ENCODE results near the gene C12orf43. TPM values are rescaled to one million over a fixed set of nuclear protein-coding genes. Genes with fewer than 3 reads are reported as not detected.
"Not testable (repeated sequence)": the region's sequence is repeated elsewhere in the genome, so short reads cannot be mapped to it uniquely, and the experiment has no call there.

Gene C12orf43
- total RNA-seq = 12.4 TPM

DNA sequence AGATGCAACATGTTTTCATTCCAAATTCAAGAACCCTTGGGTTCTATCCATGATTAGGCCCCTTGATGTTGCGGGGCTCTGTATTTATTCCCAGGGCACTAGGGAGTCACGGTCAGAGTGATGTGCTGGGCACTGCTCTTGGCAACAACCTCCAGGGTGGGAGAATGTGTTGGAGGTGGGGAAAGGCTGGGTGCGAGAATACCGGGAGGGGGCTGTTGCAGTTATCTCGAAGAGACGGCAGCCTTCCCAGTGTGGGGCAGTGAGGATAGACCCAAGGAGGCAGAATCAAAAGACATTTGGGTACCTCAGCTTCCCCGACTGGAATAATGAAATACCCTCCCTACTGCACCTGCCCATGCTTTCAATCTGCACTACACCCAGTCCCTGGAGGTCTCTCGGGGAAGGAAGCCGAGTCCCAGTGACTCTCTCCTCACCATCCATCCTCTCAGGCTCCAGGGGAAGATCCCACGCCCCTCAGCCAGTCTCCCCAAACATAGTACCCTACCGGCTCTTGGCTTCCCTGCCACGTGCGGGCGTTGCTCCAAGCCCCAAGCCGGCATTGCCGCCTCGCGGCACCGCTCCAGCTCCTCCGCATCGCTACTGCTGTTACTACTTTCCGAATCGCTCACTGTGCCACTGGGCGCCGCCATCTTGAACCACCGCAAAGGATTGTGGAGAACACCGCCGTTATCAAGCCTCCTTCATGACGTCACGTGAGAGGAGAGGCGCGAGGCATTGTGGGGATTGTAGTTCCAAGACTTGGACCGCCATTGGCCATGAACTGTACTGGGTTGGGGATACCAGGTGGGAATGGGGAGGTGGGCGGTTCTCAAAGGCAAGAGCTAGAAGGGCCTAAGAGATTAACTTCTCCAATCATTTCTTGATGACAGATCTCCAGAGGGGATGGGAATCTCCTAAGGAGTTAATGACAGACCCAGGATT is at the start of gene C12orf43:
Gene C12orf43 (minus strand): TSS at position 663 of the 942 bp plus-strand sequence. CDS start 13 bp downstream, at position 650.
- ATAC-seq (peak; percentile 99), DNase-seq (ENCODE audit: low spot score) (peak; percentile 95)
- intact Hi-C loops (cut with DNase I) = no loop called here

- DNase-seq (ENCODE audit: low spot score) = no peak
- no peak for ATAC-seq
- intact Hi-C loops (cut with DNase I) = no loop called here
These were observed 49.1 kb upstream of the C12orf43 start for GRCh38 chr12:121065345-121065744.

DNA sequence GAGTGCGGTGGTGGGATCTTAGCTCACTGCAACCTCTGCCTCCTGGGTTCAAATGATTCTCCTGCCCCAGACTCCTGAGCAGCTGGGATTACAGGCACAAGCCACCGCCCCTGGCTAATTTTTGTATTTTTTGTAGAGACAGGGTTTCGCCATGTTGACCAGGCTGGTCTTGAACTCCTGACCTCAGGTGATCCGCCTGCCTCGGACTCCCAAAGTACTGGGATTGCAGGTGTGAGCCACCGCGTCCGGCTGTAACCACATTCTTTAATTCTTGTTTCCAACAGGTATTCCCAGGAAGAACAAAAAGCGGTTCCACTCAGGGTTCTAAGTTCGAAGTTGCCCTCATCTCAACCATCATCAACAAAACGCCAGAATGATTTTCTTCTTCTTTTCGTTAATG is 48.3 kb upstream of the C12orf43 start:
- intact Hi-C loops (cut with DNase I); ATAC-seq; DNase-seq (ENCODE audit: low spot score): not testable (repeated sequence)

DNA sequence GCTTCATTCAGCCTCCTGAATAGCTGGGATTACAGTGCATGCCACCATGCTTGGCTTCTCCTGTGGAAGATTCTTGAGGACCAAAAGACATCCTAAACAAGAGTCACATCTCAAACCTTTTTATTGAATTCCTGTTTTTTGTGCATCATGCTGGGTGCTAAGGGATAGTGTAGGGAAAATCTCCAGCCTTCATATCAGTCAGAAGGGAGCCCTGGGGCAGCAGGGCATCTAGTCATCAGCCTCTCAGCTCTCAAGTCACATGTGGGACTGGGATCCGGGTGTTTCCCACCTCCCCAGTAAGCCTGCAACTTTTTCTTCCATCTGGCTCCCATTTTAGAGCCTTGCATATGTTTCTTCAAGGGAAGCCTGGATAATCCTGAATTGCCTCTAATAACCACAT is 47.8 kb upstream of the C12orf43 start:
- no peak for DNase-seq (ENCODE audit: low spot score)
- intact Hi-C loops (cut with DNase I) = no loop called here

GRCh38 chr12:121062391-121063045 is 46.2 kb upstream of the C12orf43 start:
- no peak for DNase-seq (ENCODE audit: low spot score)
- intact Hi-C loops (cut with DNase I) = no loop called here
- ATAC-seq = no peak

More for the DNA sequence above, 47.8 kb upstream of the C12orf43 start:
- ATAC-seq = no peak

DNA sequence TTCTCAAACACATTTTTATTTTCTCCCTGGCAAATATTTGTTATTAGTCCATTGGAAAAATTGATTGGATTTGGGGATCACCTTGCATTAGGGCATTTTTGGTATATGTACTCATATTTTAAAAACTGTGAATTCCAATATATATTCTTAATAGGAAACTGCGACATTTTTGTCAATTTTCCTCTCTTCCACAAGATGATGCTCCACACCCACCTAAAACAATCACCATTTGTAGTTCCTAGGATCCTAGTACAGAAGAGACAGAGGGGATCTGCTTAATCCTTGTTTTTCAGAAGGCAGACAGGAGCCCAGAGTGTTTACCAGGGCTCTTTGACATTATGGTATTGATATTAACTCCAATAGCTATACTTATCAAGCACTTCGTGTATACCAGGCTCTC is 45.5 kb upstream of the C12orf43 start:
- intact Hi-C loops (cut with DNase I) = no loop called here
- peak; percentile 28 for ATAC-seq
- DNase-seq (ENCODE audit: low spot score) = no peak

DNA sequence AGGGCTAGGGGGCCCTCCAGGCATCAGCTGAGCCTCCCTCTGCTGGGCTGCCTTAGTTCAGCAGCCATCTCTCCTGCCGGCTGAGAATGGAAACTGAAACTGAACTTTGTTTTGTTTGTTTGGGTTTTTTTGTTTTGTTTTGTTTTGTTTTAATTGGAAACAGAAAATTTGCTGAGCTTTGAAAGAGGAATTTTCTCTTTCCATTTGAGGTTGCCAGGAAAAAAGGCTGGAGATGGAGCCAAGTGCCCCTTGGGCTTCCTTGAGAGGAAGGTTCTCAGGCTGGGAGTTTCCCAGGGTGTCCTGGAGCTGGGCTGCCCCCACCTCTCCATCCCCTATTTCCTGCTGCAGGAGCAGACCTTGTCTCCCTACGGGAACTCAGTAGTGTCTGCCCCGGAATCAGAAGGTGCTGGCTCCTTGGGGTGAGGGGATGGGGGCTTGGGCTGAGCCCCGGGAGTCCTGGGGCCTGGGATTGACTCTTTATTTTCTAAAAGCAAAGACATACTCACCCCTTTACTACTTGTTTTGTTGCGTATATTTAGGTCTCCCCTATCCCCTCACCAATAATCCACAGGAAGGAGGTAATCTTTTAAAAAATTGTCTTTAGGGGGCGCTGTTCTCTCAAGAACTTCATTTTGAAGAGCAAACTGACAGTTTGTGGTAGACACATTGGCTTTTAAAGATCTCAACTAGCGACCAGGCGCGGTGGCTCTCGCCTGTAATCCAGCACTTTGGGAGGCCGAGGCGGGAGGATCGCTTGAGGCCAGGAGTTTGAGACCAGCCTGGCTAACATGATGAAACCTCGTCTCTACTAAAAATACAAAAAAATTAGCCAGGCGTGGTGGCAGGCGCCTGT is 44.1 kb upstream of the C12orf43 start:
- ATAC-seq (peak; percentile 85), DNase-seq (ENCODE audit: low spot score) (no peak)
- intact Hi-C loops (cut with DNase I) = no loop called here

- DNase-seq (ENCODE audit: low spot score) (no peak), ATAC-seq (peak; percentile 36)
- intact Hi-C loops (cut with DNase I) = no loop called here
These were observed 43.0 kb upstream of the C12orf43 start for GRCh38 chr12:121059031-121059898.

GRCh38 chr12:121057794-121058193 is 41.5 kb upstream of the C12orf43 start:
- ATAC-seq (no peak), DNase-seq (ENCODE audit: low spot score) (no peak)
- intact Hi-C loops (cut with DNase I) = no loop called here

DNA sequence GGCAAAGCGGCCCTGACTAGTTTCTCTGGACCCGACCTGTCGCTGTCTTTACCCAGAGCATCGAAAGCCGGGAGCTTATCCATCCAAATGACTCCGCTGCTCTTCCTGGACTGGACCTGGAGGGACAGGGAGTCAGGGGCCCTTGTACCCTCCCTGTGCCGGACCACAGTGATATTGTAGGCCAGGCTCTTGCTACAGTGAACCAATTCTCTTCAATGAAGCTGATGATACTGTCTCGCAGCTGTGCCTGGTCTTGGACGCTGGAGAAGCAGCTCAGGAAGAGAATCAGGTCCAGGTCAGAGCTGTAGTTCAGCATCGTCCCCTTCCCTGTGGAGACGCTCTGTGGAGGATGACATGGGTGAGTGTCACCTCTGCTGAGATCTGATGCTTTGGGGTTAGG is 37.4 kb upstream of the C12orf43 start:
- intact Hi-C loops (cut with DNase I) = no loop called here
- DNase-seq (ENCODE audit: low spot score) (no peak), ATAC-seq (no peak)

DNA sequence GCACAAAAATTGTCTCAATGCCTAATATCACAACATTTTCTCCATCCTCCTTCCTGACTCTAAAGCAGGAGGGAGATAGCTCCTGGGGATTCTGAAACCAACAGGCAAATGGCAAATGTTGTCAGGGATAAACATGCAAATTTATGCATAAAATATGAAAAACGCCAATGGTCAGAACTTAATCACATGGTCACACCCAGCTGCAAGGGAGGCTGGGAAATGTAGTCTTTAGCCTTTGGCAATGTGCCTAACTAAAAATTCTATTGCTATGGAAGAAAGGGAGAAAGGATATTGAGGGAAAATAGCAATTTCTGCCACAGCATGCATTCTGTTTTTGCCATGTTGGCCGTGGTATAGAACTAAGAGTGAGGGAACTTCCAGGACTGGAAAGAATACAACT is 34.4 kb upstream of the C12orf43 start:
- no peak for DNase-seq (ENCODE audit: low spot score)
- no peak for ATAC-seq
- intact Hi-C loops (cut with DNase I) = no loop called here

GRCh38 chr12:121048442-121048841 is 32.2 kb upstream of the C12orf43 start:
- ATAC-seq = no peak
- intact Hi-C loops (cut with DNase I) = no loop called here
- DNase-seq (ENCODE audit: low spot score) = no peak

GRCh38 chr12:121047400-121047799 is 31.1 kb upstream of the C12orf43 start:
- intact Hi-C loops (cut with DNase I); ATAC-seq; DNase-seq (ENCODE audit: low spot score): not testable (repeated sequence)

DNA sequence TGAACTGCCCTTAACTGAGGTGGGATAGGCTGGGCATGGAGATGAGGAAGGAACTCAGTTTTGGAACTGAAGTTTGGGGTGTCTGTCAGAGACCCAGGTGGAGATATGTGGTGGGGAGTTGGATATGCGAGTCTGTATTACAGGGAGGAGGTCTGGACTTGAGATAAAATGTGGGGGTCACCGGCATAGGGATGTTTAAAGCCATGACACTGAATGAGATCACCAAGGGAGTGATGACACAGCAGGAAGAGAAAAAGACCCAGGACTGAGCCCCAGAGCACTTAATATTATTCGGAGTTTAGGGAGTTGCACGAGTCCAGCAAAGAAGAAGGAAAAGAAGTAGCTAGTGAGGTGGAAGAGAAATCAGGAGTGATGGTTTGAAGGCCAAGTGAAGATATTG is 26.8 kb upstream of the C12orf43 start:
- intact Hi-C loops (cut with DNase I) = no loop called here
- ATAC-seq (no peak), DNase-seq (ENCODE audit: low spot score) (no peak)

DNA sequence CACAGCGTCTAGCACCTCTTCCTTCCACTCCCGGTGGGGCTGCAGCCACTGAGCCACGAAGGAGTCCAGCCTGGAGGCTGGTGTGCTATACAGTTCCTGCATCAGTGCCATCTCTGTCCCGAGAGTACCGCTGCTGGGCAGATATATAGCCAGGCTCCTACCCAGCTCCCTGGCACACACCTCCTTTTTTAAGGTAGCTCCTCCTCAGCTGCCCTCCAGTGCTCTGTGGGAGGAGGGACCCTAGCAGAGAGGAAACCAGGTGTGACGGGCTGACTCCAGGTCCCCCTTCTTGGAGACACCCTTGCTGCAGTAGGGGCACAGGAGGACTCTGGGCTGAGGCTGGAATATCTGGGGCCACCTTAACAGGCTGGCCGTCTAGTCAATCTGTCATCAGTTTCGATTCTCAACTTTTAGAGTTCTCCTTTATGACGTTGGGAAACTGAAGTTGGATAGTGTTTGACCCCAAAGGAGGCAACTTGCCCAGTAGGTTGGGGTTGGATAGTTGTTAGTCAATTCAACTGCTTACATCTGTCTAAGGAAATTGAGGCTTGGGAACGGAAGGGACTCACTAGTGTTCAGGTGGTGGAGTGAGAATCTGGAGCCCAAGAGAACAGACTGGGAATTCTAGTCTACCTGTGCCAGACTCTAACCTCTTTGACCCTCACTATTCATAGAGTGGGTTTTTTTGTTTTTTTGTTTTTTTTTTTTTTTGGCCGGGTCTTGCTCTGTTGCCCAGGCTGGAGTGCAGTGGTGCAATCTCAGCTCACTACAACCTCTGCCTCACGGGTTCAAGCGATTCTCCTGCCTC is 22.8 kb upstream of the C12orf43 start, which contains the start of gene OASL:
Gene OASL (minus strand): TSS at position 386 of the 808 bp plus-strand sequence. CDS start 275 bp downstream, at position 111.
- peak; percentile 74 for ATAC-seq
- intact Hi-C loops (cut with DNase I) = no loop called here
- peak; percentile 59 for DNase-seq (ENCODE audit: low spot score)

DNA sequence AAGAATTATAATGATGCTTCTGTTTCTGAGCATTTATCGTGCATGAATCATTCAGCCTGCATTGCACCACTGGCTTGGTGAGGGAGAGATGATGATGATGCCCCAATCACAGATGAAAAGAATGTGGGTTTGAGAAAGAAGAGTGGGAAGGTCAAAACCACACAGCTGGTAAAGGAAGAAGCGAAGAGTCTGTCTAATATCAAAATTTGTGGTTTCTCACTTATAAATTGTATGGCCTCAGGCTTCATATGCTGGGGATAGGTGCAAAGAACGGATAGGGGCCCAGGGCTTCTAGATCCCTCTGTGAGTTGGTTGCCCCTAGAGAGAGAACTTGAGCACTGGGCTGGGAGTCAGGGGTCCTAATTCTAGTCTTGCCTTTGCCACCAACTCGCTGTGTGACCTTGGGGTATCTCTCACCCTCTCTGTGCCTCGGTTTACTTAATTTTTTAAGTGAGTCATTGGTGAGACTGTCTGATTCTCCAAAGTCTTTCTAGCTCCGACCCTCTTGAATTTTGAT is 20.6 kb upstream of the C12orf43 start:
- ATAC-seq = no peak
- intact Hi-C loops (cut with DNase I) = no loop called here
- no peak for DNase-seq (ENCODE audit: low spot score)

- no peak for DNase-seq (ENCODE audit: low spot score)
- intact Hi-C loops (cut with DNase I) = no loop called here
- no peak for ATAC-seq
These were observed 18.5 kb upstream of the C12orf43 start for GRCh38 chr12:121034616-121035305.

All from sciatic nerve (tissue), 2 donors.